HG02884 (cell line): ENCODE measurements around the gene TYROBP.
"Not testable (repeated sequence)": the region's sequence is repeated elsewhere in the genome, so short reads cannot be mapped to it uniquely, and the experiment has no call there.

Source experiments
- ATAC-seq: cut with Tn5 transposase; IDR thresholded peaks from one replicate; pipeline ENCODE4 v1.9.1; 2021; ENCODE audit warnings: mild to moderate bottlenecking, moderate library complexity; ENCODE audit not compliant: unreplicated experiment

TYROBP gene

DNA sequence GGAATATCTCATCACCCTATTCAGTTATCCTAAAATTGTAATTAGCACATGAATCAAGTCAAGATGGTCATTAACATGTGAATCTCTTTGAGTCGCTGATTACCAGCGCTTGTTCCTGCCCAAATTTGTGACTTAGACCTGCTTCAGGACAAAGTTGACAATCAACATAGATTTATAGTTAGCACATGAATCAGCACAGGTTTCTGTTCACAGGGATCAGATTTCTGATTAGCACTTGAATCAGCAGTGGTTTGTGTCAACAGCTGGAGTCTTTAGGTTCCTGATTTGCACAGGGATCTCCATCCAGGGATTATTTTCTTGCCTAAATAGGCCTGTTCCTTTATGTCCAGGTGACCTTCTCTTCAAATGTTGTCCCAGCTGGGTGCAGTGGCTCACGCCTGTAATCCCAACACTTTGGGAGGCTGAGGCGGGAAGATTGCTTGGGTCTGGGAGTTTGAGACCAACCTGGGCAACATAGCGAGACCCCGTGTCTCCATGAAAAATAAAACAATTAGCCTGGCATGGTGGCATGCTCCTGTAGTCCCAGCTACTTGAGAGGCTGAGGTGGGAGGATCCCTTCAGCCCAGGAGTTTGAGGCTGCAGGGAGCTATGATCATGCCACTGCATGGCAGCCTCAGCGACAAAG lies 24.3 kb upstream of the TYROBP start:
- ATAC-seq, result no peak

DNA sequence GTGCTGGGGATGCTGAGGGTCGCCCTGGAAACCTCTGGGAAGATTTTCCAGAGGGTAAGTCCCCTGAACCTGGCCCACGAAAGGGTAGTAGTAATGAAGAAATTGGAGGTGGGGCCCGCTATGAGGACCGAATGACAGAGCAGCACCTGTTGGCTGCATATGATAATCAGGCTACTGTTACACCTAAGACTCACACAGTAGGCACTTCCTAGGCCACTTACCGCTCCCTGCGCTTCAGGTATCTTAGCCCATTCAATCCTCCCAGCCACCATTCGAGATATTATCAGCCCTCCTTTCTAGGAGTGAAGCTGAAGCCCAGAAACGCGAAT lies 23.7 kb upstream of the TYROBP start:
- no peak for ATAC-seq

DNA sequence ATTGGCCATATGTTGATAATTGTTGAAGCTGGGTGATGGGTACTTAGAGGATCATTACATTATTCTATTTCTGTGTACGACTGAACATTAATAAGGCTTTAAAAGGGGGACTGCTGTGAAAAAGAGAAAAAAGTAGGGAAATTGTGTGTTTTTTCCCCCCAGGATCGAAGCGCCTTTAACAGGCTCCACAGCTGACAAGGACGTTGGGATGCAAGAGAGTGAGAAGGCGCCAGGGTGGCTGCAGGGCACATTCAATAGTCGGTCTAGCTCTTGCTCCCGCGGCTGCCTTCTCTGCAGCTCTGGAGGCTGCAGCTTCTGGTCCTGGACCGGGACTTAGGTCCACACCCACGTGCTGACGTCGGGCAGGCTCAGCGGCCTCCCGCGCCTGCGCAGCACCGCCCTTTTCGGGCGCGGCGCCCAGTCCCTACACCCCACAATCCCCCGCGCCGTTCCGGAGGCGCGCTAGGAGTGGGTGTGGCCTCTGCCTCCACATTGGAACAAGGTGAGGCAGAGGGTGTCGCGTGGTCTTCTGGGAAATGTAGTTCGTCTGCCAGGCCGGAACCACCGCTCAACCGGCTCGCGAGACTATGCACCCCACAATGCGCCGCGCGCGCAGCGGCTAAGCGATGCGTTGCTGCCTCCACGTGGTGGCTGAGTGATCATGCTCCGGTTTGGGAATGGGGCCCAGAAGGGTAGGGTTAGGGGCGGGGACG lies 23.2 kb upstream of the TYROBP start:
- peak; percentile 93 for ATAC-seq

DNA sequence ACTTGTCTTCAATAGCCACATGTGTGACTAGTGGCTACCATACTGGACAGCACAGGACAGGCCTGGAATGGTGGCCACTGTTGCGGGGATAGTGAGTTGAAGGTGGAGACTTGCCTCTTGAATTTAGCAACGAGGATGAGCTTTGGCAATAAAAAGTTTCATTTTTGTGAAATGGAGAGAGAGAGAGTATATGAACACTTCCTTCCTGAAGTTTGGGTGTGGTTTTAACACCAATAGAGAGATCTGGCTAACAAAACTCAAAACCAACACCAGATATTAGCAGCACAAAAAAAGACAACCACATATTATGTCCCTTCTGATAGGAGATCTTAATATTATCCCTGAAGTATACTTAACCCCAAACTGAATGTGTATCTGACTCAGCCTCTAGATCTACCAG lies 21.8 kb upstream of the TYROBP start:
- ATAC-seq, result no peak

DNA sequence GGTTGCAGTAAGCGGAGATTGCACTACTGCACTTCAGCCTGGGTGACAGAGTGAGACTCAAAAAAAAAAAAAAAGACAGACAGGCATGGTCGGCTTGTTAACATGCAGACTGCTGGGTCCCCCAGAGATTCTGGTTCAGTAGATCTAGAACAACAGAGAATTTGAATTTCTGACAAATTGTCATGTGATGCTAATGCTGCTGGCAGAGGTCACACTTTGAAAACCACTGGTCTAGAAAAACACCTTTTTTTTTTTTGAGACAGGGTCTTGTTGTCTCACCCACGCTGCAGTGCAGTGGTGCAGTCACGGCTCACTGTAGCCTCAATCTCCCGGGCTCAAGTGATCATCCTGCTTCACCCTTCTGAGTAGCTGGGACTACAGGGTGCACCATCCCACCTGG lies 20.4 kb upstream of the TYROBP start:
- no peak for ATAC-seq

DNA sequence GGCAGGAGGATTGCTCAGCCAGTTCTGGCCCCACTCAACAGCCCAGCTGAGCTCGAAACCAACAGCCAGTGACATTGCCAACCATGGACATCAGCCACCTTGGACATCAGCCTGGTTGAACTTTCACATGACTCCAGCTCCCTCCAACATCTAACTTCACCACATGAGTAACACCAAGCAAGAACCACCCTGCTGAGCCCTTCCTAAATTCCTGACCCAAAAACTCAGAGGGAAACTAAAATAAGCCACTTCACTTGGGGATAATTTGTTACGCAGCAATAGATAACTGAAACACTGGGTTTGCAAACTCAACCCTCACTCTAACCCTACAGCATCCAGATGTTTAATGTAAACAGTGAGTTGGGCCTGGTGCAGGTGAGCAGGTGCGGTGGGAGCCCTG lies 17.4 kb upstream of the TYROBP start:
- ATAC-seq, result no peak

DNA sequence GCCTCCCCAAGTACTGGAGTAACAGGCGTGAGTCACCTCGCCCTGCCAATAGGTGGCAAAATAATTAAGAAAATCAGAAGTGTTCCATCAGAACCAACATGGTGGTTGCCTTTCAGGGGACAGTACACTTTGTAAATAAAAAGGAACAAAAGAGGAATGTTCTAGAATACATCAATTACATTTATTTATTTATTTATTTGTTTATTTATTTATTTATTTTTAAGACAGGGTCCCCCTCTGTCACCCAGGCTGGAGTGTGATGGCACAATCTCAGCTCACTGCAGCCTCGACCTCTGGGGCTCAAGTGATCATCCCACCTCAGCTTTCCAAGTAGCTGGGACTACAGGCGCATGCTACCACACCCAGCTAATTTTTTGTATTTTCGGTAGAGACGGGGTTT lies 12.9 kb upstream of the TYROBP start:
- no peak for ATAC-seq

DNA sequence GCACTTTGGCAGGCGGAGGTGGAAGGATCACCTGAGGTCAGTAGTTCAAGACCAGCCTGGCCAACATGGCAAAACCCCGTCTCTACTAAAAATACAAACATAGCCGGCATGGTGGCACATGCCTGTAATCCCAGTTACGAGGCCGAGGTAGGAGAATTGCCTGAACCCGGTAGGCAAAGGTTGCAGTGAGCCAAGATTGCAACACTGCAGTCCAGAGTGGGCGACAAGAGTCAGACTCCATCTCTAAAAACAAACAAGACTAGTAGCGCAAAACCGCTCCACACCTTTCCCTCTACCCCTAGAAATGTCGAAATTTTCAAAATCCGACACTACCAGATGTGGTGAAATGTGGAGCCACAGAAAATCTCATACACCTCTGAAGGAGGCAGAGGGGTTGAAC lies 11.2 kb upstream of the TYROBP start:
- ATAC-seq, result no peak

DNA sequence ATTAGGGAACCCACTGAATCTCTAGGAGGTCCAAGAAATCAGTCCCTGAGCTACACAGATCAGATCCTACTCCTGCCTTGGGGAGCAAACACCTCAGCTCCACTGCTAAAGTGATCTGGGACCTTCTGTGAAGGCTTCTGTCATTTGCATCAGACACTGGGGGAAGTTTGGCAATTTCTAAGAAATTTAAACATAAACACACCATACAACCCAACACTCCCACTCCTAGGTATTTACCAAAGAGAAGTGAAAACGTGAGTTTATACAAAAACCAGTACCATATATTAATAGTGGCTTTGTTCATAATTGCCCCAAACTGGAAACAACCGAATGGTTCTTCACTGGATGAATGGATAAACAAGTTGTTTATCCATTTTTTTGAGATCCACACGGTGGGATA lies 7.3 kb upstream of the TYROBP start:
- no peak for ATAC-seq

DNA sequence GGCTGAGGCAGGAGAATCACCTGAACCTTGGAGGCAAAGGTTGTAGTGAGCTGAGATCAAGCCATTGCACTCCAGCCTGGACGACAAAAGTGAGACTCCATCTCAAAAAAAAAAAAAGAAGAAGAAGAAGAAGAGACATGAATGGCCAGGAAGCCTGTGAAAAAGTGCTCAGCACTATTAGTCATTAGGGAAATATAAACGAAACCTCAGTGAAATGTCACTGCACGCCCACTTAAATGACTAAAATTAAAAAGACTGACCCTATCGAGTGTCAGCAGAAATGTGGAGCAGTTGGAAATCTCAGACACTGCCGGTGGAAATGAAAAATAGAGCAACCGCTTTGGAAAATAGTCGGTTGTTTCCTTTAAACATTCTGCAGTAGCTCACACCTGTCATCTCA lies 5.5 kb upstream of the TYROBP start:
- no peak for ATAC-seq

DNA sequence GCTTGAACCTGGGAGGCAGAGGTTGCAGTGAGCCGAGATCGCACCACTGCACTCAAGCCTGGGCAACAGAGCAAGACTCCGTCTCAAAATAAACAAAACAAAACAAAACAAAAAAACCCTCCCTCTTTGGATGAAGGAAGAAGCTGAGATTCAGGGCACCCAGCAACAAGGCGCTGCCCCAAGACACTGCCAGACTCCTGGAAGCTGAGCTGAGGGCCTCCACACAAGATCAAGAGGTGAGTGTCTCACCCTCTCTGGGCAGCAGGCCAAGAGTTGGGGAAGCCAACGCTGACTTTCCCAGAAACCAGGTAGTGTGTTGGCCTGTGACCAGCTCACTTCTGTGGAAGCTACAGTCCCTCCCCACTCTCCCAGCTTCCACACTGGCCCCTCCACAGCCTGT lies 3.7 kb upstream of the TYROBP start:
- ATAC-seq, result no peak

DNA sequence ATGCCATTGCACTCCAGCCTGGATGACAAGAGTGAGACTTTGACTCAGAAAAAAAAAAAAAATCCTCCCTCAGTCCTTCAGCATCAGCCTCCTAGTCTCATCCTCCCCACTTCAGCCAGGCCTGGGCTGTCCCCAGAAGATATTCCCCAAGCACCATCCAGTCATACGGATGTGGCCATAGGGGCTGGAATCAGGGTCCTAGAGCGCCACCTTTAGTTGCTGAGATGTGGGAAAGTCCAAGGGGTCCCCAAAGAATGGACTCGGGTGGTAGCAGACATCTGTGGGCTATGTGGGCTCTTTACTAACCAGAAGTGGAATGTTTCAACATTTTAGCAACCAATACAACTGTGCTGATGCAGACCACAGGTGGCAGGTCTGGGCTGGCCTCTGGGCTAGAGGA lies 3.1 kb upstream of the TYROBP start:
- no peak for ATAC-seq

DNA sequence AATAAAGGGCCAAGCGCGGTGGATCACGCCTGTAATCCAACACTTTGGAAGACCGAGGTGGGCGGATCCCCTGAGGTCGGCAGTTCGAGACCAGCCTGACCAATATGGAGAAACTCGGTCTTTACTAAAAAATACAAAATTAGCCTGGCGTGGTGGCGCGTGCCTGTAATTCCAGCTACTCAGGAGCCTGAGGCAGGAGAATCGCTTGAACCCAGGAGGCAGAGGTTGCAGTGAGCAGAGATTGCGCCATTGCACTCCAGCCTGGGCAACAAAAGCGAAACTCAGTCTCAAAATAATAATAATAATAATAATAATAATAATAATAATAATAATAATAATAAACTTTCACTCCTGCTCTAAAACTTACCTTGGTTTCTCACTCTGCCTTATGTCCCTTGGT lies 2.3 kb upstream of the TYROBP start:
- ATAC-seq, result not testable (repeated sequence)

DNA sequence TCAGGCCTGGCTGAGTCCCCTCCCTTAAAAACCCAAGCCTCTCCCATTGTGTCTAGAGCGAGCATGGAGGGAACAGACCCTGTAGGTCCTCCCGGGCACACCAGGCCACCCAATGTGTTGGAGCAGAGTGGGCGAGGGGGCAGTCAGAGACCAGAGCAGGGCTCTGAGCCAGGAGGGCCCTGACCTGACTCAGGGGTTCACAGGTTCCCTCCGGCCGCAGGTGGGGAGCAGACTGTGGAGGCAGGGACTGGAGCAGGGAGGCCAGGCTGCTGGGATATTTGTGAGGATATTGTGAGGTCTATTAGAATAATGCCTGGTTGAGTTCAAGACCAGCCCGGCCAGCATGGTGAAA lies 1.6 kb upstream of the TYROBP start:
- ATAC-seq, result no peak

DNA sequence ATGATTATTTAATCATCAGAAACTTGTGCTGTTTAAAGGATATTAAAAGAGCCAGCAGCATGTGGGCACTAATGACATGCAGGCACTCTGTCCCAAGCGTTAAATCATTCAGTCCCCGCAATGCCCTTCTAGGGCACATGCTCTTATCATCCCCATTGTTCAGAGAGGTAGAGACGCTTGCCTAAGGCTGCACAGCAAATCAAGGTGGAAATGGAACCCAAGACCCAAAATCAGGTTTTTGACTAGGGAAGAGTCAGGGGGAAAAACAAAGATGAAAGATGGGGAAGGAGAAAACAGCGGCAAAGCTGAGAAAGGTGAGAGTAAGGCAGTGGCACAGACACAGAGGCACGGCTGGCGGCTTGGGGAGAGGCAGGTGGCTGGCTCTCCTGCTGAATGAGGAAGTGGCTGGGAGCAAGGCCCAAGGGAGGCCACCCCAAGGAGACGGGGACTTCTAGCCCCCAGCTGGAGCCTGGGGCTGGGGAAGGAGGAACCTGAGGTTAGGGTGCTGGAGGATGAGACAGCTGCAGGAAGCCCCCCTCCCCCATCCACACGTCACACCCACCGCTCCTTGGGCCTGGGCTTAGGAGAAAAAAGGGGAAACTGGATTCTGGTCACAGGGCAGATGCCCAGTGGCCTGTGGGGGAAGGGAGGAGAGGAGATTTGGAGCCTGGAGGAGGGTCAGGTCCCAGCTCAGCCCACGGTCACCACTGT lies 1.0 kb upstream of the TYROBP start:
- ATAC-seq, result no peak

DNA sequence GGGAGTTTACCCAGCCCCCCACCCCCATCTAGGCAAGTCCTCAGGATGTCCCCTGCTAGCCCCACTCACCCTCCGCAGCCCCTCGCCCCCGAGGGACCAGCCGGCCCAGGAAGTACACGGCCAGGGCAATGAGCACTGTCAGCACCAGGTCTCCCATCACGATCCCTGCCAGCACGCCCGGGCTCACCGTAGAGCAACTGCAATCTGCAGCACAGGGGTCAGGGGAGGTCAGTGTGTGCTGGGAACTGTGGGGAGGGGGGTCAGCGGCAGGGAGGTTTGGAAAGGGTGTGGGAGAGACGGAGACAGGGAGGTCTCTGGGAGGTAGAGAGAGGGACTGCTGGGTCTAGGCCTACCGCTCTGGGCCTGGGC lies 734 bp downstream of the TYROBP start:
- ATAC-seq, result no peak

DNA sequence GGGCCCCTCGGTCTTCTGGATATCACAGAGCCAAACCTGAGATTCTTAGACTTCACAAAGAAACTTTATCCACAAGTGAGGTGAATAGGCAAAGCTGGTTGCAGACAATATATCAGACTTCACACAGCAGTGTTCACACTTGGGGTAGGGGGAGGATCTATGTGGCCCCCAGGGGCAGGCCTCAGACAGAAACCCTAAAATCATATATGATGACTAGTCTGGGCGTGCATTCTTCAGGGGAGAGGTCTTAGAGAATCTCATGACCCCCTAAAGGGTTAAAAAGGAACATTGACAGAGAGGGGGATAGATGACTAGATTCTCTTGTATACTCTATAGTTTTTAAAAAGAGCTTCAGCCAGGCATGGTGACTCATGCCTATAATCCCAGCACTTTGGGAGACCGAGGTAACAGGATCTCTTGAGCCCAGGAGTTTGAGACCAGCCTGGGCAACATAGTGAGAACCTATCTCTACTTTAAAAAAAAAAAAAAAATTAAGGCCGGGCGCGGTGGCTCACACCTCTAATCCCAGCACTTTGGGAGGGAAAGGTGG lies 2.8 kb downstream of the TYROBP start:
- ATAC-seq, result no peak

DNA sequence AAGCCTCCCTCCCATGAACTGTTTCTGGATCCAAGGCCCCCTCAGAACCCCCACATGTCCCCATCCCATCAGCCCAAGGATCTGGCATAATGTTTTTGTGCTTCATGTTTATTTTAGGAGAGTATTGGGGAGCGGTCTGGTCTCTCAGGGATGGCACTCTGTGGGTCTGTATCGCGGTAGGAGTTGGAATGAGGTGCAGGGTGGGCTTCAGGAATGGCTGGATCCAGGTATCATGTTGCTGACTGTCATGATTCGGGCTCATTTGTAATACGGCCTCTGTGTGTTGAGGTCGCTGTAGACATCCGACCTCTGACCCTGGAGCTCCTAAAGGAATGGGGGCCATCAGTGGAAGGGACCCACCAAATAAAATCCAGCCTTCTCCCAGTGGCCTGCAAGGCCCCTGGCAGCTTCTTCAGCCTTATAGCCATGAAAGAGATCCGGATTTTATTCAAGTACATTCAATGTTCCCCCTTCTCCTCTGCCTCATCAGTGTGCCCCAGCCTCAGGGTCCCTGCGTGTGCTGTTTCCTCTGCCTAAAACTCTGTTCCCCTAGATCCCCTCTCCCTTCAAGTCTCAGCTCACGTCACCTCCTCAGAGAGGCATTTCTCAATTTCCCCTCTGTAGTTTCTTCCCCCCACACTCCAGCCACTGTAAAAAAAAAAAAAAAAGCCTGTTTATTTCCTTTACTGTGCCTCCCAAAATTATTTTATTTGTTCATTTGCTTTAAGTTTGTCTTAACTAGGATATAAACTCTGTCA lies 3.6 kb downstream of the TYROBP start:
- no peak for ATAC-seq

DNA sequence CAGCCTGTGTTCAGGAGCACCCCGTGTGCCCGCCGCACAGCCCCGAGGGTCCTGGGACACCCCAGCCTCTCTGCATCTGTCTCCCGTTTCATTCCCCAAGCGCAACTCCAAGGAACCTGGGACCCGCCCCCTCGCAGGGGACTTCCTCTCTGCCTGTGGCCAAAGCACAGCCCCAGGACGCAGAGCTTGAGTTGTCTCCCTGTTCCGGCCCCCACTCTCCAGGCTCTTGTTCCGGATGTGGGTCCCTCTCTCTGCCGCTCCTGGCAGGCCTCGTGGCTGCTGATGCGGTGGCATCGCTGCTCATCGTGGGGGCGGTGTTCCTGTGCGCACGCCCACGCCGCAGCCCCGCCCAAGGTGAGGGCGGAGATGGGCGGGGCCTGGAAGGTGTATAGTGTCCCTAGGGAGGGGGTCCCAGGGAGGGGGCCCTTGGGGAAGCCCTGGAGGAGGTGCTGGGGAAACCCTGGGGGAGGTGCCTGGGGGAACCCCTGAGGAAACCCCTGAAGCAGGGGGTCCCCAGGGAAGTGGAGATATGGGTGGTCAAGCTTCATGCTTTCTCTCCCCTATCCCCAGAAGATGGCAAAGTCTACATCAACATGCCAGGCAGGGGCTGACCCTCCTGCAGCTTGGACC lies 4.4 kb downstream of the TYROBP start:
- ATAC-seq, result no peak

DNA sequence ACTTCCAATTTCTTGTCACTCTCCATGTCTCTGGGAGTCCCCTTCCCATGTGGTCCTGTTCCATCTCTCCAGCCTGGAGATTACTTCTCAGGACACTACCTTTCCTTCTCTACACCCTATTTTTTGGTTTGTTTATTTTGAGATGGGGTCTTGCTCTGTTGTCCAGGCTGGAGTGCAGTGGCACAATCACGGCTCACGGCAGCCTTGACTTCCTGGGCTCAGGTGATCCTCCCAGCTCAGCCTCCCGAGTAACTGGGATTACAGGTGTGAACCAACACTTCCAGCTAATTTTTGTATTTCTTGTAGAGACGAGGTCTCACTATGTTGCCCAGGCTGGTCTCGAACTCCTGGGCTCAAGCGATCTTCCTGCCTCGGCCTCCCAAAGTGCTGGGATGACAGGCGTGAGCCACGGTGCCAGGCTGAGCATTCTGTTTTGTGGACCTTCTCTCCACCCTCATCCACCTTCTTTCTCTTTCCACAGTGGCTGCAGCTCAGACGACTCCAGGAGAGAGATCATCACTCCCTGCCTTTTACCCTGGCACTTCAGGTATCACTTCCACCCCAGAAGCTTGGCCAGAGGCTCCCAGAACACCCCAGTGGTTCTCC lies 5.1 kb downstream of the TYROBP start:
- ATAC-seq, result no peak
